ENCODE measurements around the gene RUFY4.

GRCh38 chr2:218079943-218080913, 11.2 kb downstream of the RUFY4 start:
- TF ChIP-seq CTCF (IDR thresholded peaks at IDR 0.05) (no peak), IRF1 (CRISPR knock-in tag; IDR thresholded peaks at IDR 0.05) (no peak), ZNF512 (CRISPR knock-in tag; IDR thresholded peaks at IDR 0.05; ENCODE audit: borderline replicate concordance) (no peak), FOXP1 (CRISPR knock-in tag; IDR thresholded peaks at IDR 0.05; ENCODE audit: borderline replicate concordance) (no peak)

All from WTC11 (cell line).